ENCODE data around the gene MRPS17.
"Not testable (repeated sequence)": the region's sequence is repeated elsewhere in the genome, so short reads cannot be mapped to it uniquely, and the experiment has no call there.

The MRPS17 gene

GRCh38 chr7:55951637-55952351 lies at the start of gene MRPS17:
Gene MRPS17, plus strand, starts transcription at chr7:55951877. Its CDS starts 1,319 bp downstream, at chr7:55953196.
- DNase-seq = peak; percentile 96

GRCh38 chr7:55903985-55904759 lies 47.5 kb upstream of the MRPS17 start:
- no peak for DNase-seq

- DNase-seq = no peak
These were observed 38.9 kb upstream of the MRPS17 start for GRCh38 chr7:55912748-55913158.

- DNase-seq = no peak
These were observed 33.9 kb upstream of the MRPS17 start for GRCh38 chr7:55917771-55918170.

GRCh38 chr7:55928006-55928767 lies 23.5 kb upstream of the MRPS17 start:
- DNase-seq = no peak

- no peak for DNase-seq
These were observed 20.1 kb upstream of the MRPS17 start for GRCh38 chr7:55931421-55932151.

- DNase-seq = no peak
These were observed 12.1 kb upstream of the MRPS17 start for GRCh38 chr7:55939514-55940123.

GRCh38 chr7:55946545-55946944 lies 5.1 kb upstream of the MRPS17 start:
- DNase-seq = no peak

GRCh38 chr7:55952352-55952671 lies 635 bp downstream of the MRPS17 start:
- DNase-seq = not testable (repeated sequence)

- no peak for DNase-seq
These were observed 2.2 kb downstream of the MRPS17 start for GRCh38 chr7:55953707-55954475.

GRCh38 chr7:55957190-55957589 lies 5.5 kb downstream of the MRPS17 start:
- no peak for DNase-seq

- DNase-seq = no peak
These were observed 10.3 kb downstream of the MRPS17 start for GRCh38 chr7:55962014-55962413.

GRCh38 chr7:55963584-55964168 lies 12.0 kb downstream of the MRPS17 start:
- DNase-seq = no peak

GRCh38 chr7:55964261-55965099 lies 12.8 kb downstream of the MRPS17 start, which contains the start of gene NIPSNAP2:
Gene NIPSNAP2, plus strand, starts transcription at chr7:55964585. Its CDS starts 25 bp downstream, at chr7:55964610.
- peak; percentile 86 for DNase-seq

GRCh38 chr7:55965100-55965470 lies 13.4 kb downstream of the MRPS17 start:
- no peak for DNase-seq

GRCh38 chr7:55965805-55966421 lies 14.2 kb downstream of the MRPS17 start:
- DNase-seq = no peak

GRCh38 chr7:55966851-55967250 lies 15.2 kb downstream of the MRPS17 start:
- no peak for DNase-seq

- DNase-seq = no peak
These were observed 17.7 kb downstream of the MRPS17 start for GRCh38 chr7:55969391-55969790.

GRCh38 chr7:55970561-55970960 lies 18.9 kb downstream of the MRPS17 start:
- no peak for DNase-seq

GRCh38 chr7:55970978-55971377 lies 19.3 kb downstream of the MRPS17 start:
- no peak for DNase-seq
